ENCODE results near the gene GRB7.
"Not testable (repeated sequence)": the region's sequence is repeated elsewhere in the genome, so short reads cannot be mapped to it uniquely, and the experiment has no call there.

The GRB7 gene

DNA sequence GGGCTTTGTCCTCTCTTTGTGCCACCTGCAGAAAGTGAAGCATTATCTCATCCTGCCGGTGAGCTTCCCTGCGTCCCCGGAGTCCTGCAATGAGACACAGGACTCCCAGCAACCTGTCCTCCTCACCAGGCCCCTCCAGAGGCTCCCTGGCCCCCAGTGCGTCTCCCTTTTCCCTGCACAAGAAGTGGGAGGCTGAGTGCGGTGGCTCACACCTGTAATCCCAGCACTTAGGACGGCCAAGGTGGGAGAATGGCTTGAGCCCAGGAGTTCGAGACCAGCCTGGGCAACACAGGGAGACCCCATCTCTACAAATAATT, 8.4 kb downstream of the GRB7 start:
- intact Hi-C loops (cut with DNase I), result no loop called here
- DNase-seq, result peak in 1 of 42 donors; percentile 0

DNA sequence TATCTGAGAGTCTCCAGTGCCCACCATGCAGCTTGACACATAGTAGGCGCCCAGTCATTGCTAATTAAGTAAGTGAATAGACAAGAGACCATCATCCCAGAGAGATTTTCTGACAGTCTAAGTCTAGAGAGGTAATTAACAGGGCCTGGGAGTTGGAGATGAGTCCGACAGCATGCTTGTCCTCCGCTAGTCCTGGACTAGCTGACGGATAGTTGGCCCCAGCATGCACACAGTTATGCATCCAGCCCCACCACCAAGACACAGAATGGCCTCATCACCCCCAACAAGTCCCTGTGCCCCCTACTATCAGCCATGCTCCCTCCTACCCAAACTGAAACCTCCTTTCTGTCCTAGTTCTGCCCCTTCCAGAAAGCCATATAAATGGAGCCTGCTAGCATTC, 10.0 kb downstream of the GRB7 start:
- DNase-seq, result peak in 1 of 42 donors; percentile 5
- intact Hi-C loops (cut with DNase I), result no loop called here

DNA sequence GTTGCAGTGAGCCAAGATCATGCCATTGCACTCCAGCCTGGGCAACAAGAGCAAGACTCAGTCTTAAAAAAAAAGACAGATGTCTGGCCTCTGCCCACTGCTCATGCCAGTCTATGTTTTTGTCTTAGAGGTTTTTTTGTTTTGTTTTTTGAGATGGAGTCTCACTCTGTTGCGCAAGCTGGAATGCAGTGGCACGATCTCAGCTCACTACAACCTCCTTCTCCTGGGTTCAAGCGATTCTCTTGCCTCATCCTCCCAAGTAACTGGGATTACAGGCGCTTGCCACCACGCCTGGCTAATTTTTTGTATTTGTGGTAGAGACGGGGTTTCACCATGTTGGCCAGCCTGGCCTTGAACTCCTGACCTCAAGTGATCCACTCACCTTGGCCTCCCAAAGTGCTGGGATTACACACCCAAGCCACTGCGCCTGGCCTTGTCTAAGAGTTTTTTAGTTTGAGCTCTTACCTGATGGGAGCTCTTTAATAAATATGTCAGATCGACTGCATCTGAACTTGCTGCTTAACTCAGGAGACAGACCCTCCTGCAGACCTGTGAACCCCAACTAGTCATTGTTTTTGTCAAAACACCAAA, 10.8 kb downstream of the GRB7 start:
- intact Hi-C loops (cut with DNase I), result not testable (repeated sequence)
- DNase-seq, result peak in 1 of 42 donors; percentile 5

GRCh38 chr17:39750131-39751015, 12.6 kb downstream of the GRB7 start:
- DNase-seq, result peak in 1 of 42 donors; percentile 37
- intact Hi-C loops (cut with DNase I), result no loop called here

DNA sequence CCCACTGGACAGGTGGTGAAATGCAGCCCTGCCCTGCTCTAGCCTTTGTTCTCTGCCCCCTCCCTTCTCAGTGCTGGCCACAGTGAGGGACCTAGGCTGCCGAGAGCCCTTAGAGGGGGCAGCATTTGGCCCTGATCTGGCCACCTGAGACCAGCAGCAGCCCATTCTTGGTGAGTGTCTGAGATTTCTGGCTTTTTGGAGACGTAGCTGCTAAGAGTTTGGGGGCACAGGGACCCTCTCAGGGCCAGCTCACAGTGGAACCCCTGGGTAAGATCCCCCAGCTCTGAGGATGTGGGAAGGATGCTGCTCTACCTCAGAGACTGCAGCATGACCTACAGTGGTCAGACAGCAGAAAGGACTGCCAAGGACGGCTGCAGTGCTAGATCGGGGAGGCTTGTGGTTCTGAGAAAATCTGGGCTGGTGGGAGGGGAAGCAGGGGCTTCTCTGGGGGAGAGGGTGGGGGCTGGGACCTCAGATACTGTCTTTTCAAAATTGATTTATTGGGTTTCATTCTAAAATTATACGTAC, 13.3 kb downstream of the GRB7 start:
- no peak for DNase-seq
- intact Hi-C loops (cut with DNase I), result no loop called here

DNA sequence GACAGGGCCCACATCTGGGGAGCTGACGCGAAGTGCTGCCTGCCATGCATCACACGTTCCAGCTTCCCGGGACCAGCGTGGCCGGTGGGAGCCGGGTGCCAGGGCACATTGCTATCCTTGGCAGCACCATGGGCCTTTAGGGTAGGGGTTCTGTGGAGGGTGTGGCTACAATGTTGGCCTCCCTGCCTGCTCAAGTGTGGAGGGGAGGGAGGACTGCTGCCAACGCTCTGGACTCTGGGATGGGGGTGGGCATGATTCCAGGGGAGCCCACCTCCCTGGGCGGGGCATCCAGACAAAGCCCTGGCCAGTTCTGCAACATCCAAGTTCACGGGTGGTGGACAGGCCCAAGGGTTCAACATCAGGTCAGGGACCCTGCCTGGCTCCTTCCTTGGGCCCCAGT, 13.9 kb downstream of the GRB7 start:
- peak in 1 of 42 donors; percentile 38 for DNase-seq

DNA sequence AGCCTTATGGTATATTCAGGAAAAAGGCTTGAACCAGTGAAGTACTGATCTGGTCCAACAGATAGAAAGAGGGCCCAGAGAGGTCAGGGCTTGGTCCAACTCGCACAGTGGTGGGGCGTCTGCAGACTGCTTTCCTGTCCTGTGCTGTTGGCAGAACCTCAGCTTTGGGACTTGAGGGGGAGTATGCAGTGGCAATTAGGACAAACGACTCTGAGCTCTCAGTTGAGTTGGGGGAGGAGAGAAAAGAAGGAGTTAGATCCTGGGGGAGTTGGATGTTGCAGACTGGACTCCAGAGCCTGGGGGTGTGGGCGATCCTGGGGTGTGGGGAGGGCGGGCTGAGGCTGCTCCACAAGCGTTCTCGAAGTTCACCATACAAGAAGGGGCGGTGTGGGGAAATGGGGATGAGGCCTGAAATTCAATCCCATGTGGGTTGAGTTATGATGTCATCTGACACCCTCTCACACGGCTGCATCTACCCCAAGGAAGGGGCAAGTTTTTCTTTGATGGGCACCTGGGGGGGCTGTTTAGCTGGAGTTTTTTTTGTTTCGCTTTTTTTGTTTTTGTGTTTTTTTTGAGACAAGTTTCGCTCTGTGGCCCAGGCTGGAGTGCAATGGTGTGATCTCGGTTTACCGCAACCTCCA, 14.6 kb downstream of the GRB7 start:
- peak in 1 of 42 donors; percentile 23 for DNase-seq
- intact Hi-C loops (cut with DNase I), result loop anchor here (2.0 kb wide), 1 partner anchor 132 kb away; no protein-coding TSS in a partner anchor

More for the DNA sequence above, 13.9 kb downstream of the GRB7 start:
- intact Hi-C loops (cut with DNase I), result loop anchor here (2.0 kb wide), 1 partner anchor 131 kb away; no protein-coding TSS in a partner anchor

DNA sequence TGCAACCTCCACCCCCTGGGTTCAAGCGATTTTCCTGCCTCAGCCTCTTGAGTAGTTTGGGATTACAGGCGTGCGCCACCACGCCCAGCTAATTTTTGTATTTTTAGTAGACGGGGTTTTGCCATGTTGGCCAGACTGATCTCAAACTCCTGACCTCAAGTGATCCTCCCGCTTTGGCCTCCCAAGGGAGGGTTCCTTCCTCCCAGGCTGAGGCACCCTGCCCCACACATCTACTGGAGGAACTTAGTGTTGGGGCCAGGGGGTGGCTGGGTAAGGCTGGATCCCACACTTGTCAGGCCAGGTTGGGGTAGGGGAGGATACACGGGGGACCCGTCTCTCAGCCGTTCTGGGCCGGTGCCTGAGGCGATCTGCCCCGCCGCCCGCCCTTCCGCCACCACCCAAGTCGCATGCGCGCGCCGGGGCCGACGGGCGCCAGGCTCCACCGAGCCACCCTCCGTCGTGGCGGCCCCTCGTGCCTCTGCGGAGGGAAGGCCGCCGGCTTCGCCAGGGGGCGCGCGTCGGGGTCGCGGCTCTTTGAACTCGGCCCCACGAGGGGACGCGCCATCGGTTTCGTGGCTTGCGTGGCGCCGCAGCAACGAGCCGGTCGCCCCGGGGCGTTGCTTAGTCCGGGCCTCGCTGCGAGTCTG, 15.9 kb downstream of the GRB7 start:
- peak in 28 of 42 donors; percentile 23 to 71 (median 46) for DNase-seq
- intact Hi-C loops (cut with DNase I), result loop anchor here (2.0 kb wide), 1 partner anchor 133 kb away; no protein-coding TSS in a partner anchor

DNA sequence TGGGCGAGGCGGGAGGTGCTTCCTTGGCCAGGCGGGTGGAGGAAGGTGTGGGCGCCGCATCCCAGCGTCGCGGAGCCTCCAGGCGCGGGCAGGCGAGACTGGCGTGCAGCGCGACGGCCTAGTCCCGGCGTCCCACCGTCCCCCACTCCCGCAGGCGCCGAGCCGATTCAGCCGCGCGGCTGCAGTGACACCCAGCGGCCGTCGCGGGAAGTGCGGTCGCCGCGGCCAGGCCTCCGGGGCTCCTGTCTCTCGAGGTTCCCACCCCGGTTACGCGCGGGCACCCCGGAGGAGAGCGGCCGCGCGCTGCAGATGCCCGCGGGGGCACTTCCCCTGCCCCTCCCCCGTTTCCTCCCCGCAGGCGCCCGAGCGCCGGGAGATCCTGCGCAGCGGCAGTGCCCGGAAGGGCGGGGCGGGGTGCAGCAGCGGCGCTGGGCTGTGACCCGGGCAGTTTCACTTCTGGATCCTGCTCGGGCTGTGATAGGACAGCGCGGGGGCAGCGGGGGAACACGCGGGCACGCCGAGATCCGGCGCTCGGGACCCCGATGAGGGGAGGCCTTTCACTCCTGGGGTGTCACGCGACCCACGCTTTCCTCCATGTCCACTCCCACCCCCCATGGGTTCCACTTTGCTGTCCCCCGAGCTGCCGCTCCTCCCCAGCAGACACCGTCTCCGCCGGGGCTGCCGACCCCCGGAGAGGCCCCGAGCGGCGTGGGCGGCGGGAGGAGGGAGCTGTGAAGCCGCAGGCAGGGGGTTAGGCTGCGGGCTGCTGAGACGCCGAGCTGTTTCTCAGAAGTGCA, 16.6 kb downstream of the GRB7 start:
- intact Hi-C loops (cut with DNase I), result no loop called here
- peak; percentile 61 to 95 (median 89) for DNase-seq

DNA sequence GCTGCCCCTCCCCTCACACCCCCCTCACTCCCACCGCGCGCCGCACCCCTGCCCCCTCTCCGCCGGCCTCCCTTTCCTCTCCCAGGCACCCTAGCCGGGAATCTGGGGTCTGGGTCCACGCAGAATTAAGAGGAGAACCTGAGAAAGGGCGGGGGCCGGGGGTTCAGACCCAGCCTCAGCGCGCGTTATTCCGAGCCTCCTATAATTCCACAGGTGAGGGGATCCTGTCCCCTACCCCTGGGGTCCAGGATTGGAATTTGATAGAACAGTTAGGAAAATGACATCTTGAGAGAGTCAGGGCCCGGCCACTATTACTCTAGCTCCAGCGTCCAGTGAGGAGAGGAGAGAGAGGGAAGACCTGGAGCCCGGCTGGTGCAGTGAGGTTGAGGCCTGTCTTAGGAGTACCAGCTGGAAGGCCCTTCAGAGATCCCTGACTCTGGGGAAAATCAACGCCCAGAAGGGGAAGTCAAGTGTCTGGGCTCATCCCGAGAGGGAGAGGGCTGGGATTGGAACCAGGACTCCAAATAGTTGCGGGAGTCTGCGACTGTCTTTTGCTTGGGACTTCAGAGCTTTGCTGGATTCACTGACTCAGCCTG, 17.3 kb downstream of the GRB7 start:
- DNase-seq, result peak in 1 of 42 donors; percentile 43
- intact Hi-C loops (cut with DNase I), result no loop called here

- peak in 2 of 42 donors; percentile 17 to 37 for DNase-seq
- intact Hi-C loops (cut with DNase I), result no loop called here
These were observed 18.0 kb downstream of the GRB7 start for GRCh38 chr17:39755554-39756379.

- intact Hi-C loops (cut with DNase I), result no loop called here
- peak in 1 of 42 donors; percentile 37 for DNase-seq
These were observed 18.8 kb downstream of the GRB7 start for GRCh38 chr17:39756380-39757079.

- no peak for DNase-seq
- intact Hi-C loops (cut with DNase I), result no loop called here
These were observed 19.5 kb downstream of the GRB7 start for GRCh38 chr17:39757176-39757662.

GRCh38 chr17:39757931-39758873, 20.5 kb downstream of the GRB7 start:
- intact Hi-C loops (cut with DNase I), result no loop called here
- DNase-seq, result peak in 2 of 42 donors; percentile 30 to 32

DNA sequence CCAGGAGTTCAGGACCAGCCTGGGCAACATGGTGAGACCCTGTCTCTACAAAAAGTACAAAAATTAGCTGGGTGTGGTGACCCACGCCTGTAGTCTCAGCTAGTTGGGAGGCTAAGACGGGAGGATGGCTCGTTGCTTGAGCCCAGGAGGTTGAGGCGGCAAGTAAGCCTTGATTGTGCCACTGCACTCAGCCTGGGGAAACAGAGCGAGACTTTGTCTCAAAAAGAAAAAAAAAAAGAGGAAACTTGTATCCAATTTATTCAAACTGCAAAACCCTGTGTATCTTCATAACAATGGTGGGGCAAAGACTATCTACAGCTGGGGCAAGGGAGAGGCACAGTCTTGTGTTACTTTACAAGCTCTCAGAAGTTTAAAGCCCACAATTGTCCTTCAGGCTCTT, 21.5 kb downstream of the GRB7 start:
- intact Hi-C loops (cut with DNase I), result no loop called here
- peak in 2 of 42 donors; percentile 30 to 37 for DNase-seq
